SK-N-SH treated with all-trans-retinoic acid at 6 μM for 48 hours (cell line): ENCODE data around the gene PDGFA.

Experiments
- ATAC-seq: fragments of 200-7000 bp; cut with Tn5 transposase; 3 replicates; pipeline ENCODE4 v1.9.1; 2020; ENCODE audit warnings: mild to moderate bottlenecking, moderate library complexity
- ARNTL ChIP-seq: fragments of 450-650 bp; formaldehyde crosslinking; IDR thresholded peaks from 2 replicates; pipeline ENCODE4 v1.5.0; 2020; ENCODE audit warnings: low read depth, mild to moderate bottlenecking, moderate library complexity, borderline replicate concordance
- BACH2 ChIP-seq: fragments of 250-450 bp; sonication (Bioruptor Pico); IDR thresholded peaks from 2 replicates; pipeline ENCODE4 v1.9.0; 2021; ENCODE audit warnings: mild to moderate bottlenecking, borderline replicate concordance
- CREB5 ChIP-seq: fragments of 250-450 bp; sonication (Bioruptor Pico); IDR thresholded peaks from 2 replicates; pipeline ENCODE4 v1.5.1; 2020; ENCODE audit warnings: low read depth, mild to moderate bottlenecking, moderate library complexity
- CSDC2 ChIP-seq: fragments of 250-450 bp; sonication (Bioruptor Pico); IDR thresholded peaks from 2 replicates; pipeline ENCODE4 v1.5.0; 2020; ENCODE audit warnings: mild to moderate bottlenecking, moderate library complexity
- CSRNP3 ChIP-seq: fragments of 250-450 bp; sonication (Bioruptor Pico); IDR thresholded peaks from 2 replicates; pipeline ENCODE4 v1.5.1; 2021; ENCODE audit warnings: mild to moderate bottlenecking, moderate library complexity
- ESRRG ChIP-seq: fragments of 250-450 bp; sonication (Bioruptor Pico); IDR thresholded peaks from 2 replicates; pipeline ENCODE4 v1.6.1; 2021; ENCODE audit warnings: mild to moderate bottlenecking
- ISL1 ChIP-seq: fragments of 250-450 bp; sonication (Bioruptor Pico); IDR thresholded peaks from 2 replicates; pipeline ENCODE4 v2.1.2; 2022; ENCODE audit warnings: mild to moderate bottlenecking, moderate library complexity
- OSR1 ChIP-seq: fragments of 250-450 bp; sonication (Bioruptor Pico); IDR thresholded peaks from 2 replicates; pipeline ENCODE4 v1.8.0; 2022; ENCODE audit warnings: moderate library complexity, mild to moderate bottlenecking, inconsistent platforms
- PATZ1 ChIP-seq: fragments of 250-450 bp; sonication (Bioruptor Pico); IDR thresholded peaks from 2 replicates; pipeline ENCODE4 v1.8.0; 2020; ENCODE audit warnings: mild to moderate bottlenecking, moderate library complexity, borderline replicate concordance
- POU6F1 ChIP-seq: fragments of 250-450 bp; sonication (Bioruptor Pico); IDR thresholded peaks from 2 replicates; pipeline ENCODE4 v1.8.0; 2021; ENCODE audit warnings: low read depth, mild to moderate bottlenecking, moderate library complexity, borderline replicate concordance
- PPARA ChIP-seq: fragments of 250-450 bp; sonication (Bioruptor Pico); IDR thresholded peaks from 2 replicates; pipeline ENCODE4 v1.5.0; 2020; ENCODE audit warnings: mild to moderate bottlenecking, borderline replicate concordance
- RARB ChIP-seq: fragments of 250-450 bp; sonication (Bioruptor Pico); IDR thresholded peaks from 2 replicates; pipeline ENCODE4 v1.8.0; 2021; ENCODE audit warnings: mild to moderate bottlenecking, moderate library complexity
- SNAI2 ChIP-seq: fragments of 250-450 bp; sonication (Bioruptor Pico); IDR thresholded peaks from 2 replicates; pipeline ENCODE4 v1.5.0; 2020; ENCODE audit warnings: mild to moderate bottlenecking, moderate library complexity
- TCF4 ChIP-seq: fragments of 250-450 bp; sonication (Bioruptor Pico); IDR thresholded peaks from 2 replicates; pipeline ENCODE4 v1.8.0; 2021; ENCODE audit warnings: mild to moderate bottlenecking, moderate library complexity, borderline replicate concordance
- TSHZ2 ChIP-seq: fragments of 250-450 bp; sonication (Bioruptor Pico); IDR thresholded peaks from 2 replicates; pipeline ENCODE4 v1.5.0; 2020; ENCODE audit warnings: mild to moderate bottlenecking, moderate library complexity
- ZC3H10 ChIP-seq: fragments of 250-450 bp; sonication (Bioruptor Pico); IDR thresholded peaks from 2 replicates; pipeline ENCODE4 v1.5.1; 2021; ENCODE audit warnings: mild to moderate bottlenecking, moderate library complexity
- ZFP3 ChIP-seq: fragments of 250-450 bp; sonication (Bioruptor Pico); IDR thresholded peaks from 2 replicates; pipeline ENCODE4 v1.5.0; 2020; ENCODE audit warnings: mild to moderate bottlenecking, moderate library complexity
- ZFP30 ChIP-seq: fragments of 450-650 bp; formaldehyde crosslinking; IDR thresholded peaks from 2 replicates; pipeline ENCODE4 v1.5.0; 2022; ENCODE audit warnings: mild to moderate bottlenecking, moderate library complexity
- ZNF565 ChIP-seq: fragments of 450-650 bp; formaldehyde crosslinking; conservative IDR thresholded peaks from 2 replicates; pipeline ENCODE4 v1.5.0; 2020; ENCODE audit warnings: low read depth, mild to moderate bottlenecking, moderate library complexity

PDGFA gene

GRCh38 chr7:471866-472639 lies 47.6 kb downstream of the PDGFA start:
- peak; percentile 81 for ATAC-seq
- TF ChIP-seq POU6F1 (no peak), PATZ1 (no peak), PPARA (CRISPR knock-in tag) (no peak), TCF4 (CRISPR knock-in tag) (no peak), RARB (CRISPR knock-in tag) (no peak), ESRRG (no peak), ISL1 (no peak), TSHZ2 (CRISPR knock-in tag) (no peak), CREB5 (CRISPR knock-in tag) (no peak), BACH2 (no peak), ZNF565 (CRISPR knock-in tag) (no peak), ZFP30 (CRISPR knock-in tag) (no peak), CSRNP3 (no peak), ARNTL (no peak), ZC3H10 (CRISPR knock-in tag) (no peak), SNAI2 (CRISPR knock-in tag) (no peak)

- TF ChIP-seq POU6F1: no peak
- no peak for TF ChIP-seq ESRRG
- TF ChIP-seq RARB (CRISPR knock-in tag): no peak
- TF ChIP-seq ZFP30 (CRISPR knock-in tag): no peak
- TF ChIP-seq ISL1: no peak
- TF ChIP-seq CREB5 (CRISPR knock-in tag): no peak
- no peak for TF ChIP-seq CSDC2 (CRISPR knock-in tag)
- no peak for TF ChIP-seq OSR1 (CRISPR knock-in tag)
- no peak for TF ChIP-seq ZFP3 (CRISPR knock-in tag)
- TF ChIP-seq ZC3H10 (CRISPR knock-in tag): no peak
- TF ChIP-seq SNAI2 (CRISPR knock-in tag): no peak
- ATAC-seq: peak; percentile 13; the same call in 2 of the 3 replicates
Measured at GRCh38 chr7:471191-471865, 48.3 kb downstream of the PDGFA start.
